Epithelial cell of prostate (primary cell): ENCODE measurements around the gene TMSB10.
"Not testable (repeated sequence)": the region's sequence is repeated elsewhere in the genome, so short reads cannot be mapped to it uniquely, and the experiment has no call there.

Experiments
- DNase-seq: peaks from one replicate; pipeline ENCODE4 v3.0.0-alpha.2; 2011; ENCODE audit warnings: low read depth, low spot score
- H3K27ac ChIP-seq: fragments of 450-650 bp; 2 replicates; pipeline ENCODE4 v1.5.1; 2017; ENCODE audit warnings: mild to moderate bottlenecking

The TMSB10 gene

DNA sequence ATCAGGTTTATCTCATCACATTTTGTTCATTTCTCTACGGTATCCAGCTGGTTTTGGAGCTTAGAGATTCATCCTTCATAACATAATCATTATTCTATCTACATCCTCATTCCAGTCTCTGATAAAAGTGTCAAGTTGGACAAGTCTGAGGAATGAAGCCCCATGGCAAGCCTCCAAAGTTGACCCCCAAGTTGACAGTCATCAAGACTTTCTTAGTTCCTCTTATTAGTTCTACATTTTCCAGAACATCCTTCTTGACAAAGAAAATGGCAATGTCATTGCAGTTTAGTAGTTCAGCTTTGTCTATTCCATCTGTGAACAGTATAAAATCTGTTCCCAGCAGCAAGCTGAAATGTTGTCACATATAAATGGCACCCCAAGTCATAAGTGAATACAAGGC, 4.5 kb upstream of the TMSB10 start:
- H3K27ac ChIP-seq, result no peak overlapping the region
- DNase-seq, result no peak

DNA sequence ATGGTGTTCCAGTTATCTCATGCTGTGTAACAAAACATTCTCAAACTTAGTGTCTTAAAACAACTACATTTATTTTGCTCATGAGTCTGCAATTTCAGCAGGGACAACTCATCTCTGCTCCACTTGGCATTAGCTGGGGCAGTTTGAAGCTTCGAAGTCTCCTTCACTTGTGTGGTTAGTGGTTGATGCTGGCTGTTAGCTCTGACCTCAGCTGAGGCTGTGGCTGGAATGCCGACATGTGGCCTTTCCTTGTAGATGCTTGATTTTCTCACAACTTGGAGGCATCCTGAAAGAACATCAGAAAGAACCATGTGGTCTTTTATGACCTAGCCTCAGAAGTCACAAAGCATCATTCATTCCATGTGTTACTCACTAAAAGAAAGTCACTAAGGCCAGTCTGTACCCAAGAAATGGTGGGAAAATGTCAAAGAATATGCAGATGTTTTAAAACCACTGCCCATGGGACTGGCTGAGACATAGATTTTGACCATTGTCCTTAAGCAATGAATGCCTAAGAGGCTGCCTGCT, 3.8 kb upstream of the TMSB10 start:
- no peak for DNase-seq
- H3K27ac ChIP-seq, result no peak overlapping the region

DNA sequence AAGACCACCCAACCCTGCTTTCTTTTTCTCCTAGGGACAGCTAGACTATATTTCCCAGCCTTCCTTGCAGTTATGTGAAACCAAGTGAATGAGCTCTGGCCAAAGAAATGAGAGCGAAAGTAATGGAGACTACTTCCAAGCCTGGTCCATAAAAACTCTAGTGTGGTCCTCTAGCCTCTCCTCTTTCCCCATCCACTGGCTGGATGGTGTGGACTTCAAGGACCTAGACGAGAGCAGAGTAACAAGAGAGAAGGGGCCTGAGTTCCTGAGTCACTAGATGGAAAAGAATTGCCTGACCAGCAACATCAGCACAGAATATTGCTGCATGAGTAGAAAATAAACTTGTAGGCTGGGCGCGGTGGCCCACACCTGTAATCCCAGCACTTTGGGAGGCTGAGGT, 2.9 kb upstream of the TMSB10 start:
- H3K27ac ChIP-seq, result no peak overlapping the region
- DNase-seq, result no peak

DNA sequence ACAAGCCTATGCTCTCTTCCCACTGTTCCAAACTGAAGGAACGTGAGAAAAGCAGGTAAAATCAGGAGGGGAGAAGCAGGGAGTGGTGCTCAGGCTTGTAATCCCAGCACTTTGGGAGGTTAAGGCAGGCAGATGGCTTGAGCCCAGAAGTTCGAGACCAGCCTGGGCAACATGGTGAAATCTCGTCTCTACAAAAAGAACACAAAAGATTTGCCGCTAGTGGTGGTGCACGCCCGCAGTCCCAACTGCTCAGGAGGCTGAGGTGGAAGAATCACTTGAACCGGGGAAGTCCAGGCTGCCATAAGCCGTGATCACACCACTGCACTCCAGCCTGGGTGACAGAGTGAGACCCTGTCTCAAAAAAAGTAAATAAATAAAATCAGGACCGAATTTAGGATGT, 1.3 kb upstream of the TMSB10 start:
- no peak for DNase-seq
- H3K27ac ChIP-seq, result no peak overlapping the region

DNA sequence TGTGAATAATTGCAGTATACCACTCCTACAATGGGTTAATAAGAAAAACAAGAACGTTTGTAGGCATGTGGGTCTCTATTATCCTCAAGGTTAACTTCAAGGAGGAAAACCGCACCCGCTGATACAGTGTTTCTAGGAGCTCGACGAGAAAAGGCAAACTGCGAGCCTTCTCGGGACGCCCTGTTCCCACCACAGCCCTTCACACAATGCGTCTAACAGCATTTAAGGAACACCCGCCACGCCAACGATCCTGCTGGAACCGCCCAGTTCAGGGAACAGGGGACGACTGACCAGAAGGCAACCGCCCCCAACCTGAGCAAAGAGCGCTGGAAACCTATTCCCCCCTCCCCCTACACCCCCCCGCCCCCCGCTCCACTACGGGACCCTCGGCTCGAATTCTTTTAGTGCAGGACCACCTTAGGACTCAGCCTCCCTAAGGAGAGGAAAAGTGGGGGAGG, 710 bp upstream of the TMSB10 start:
- no peak for DNase-seq
- H3K27ac ChIP-seq, result peak overlapping the region; percentile 99

DNA sequence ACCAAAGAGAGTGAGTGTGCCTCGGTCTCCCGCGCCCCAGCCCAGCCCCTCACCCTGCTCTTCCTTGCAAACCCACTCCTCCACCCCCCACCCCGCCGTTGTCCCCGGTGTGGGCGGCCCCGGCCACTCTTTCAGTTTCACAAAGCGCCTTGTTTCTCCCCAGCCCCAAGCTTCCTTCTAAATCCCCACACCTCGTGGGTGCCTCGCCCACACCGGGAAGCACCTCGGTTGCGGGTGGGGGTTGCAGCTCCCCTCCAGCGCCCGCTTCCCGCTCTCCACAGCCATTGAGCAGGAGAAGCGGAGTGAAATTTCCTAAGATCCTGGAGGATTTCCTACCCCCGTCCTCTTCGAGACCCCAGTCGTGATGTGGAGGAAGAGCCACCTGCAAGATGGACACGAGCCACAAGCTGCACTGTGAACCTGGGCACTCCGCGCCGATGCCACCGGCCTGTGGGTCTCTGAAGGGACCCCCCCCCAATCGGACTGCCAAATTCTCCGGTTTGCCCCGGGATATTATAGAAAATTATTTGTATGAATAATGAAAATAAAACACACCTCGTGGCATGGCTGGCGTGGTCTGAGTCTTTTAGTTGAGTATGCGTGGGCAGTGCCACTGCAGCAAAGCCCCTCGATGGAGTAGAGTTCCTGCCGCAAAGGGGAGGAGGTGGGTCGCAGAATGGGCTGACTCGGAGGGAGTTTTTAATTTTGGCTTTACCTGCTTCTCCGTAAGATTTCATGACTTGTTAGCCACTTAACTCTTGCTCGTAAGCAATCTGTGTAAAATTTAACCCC, 848 bp downstream of the TMSB10 start:
- no peak for DNase-seq
- peak overlapping the region; percentile 99 for H3K27ac ChIP-seq

DNA sequence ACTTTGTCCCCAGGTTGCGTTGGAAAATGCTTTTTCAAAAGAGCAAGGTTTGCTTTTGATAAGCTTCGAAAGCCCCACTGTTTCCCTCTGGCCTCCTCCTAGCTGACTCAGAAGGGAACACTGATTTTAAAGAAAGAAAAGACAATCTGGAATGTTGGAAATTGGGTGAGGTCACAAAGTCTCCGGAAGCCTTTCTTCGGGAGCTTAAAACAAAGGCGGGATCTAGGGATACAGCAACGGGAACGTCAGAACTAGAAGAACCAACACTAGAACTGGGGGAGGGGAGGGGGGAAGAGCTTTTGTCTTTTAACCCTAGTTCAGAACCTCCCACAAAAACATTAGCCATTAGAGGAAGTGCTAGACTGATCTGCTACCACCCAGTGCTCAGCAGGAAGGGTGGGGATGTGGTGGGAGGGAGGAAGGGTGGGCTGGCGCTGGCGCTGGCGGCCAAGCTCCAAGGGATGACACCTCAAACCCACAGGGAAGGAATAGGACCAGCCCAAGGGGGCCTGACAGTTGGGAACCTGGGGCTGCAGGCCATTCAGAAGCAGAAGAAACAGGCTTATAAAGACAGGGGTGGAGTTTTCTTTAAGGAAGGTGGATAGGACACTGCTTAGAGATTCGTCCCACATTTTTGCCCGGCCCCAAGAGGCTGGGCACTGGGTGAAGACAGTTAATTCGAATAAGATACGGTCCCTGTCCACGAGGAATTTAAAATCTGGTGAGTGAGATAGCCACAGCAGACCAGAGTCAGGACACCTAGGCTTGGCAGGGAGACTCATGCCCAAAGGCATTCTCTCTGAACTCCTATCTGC, 1.7 kb downstream of the TMSB10 start:
- peak; percentile 82 for DNase-seq
- H3K27ac ChIP-seq, result peak overlapping the region; percentile 99

DNA sequence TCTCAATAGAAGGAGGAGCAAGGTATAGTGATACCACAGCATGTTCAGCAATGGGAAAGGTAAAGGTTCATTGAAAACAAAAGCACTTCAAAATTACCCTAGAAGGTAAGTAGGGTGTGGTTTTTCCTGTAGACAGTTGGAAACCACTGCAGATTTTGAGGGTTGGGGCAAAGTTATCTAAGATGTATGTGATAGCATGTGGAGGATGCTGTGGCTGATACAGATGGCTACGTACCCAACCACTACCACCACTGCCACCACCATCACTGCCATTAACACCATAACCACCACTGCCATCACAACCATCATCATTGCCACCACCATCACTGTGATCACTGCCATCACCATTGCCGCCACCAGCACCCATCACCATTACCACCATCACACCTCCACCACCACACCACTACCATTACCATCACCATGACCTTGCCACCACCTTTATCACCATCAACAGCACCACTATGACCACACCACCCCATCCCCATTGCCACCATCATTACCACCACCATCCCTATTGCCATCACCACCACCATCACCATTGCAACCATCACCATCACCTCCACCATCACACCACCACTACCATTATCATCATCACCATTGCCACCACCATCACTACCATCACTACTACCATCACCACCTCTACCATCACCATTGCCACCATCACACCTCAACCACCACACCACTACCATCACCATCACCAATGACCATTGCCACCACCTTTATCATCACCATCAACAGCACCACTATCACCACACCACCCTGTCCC, 3.7 kb downstream of the TMSB10 start:
- peak overlapping the region; percentile 99 for H3K27ac ChIP-seq
- DNase-seq, result no peak

DNA sequence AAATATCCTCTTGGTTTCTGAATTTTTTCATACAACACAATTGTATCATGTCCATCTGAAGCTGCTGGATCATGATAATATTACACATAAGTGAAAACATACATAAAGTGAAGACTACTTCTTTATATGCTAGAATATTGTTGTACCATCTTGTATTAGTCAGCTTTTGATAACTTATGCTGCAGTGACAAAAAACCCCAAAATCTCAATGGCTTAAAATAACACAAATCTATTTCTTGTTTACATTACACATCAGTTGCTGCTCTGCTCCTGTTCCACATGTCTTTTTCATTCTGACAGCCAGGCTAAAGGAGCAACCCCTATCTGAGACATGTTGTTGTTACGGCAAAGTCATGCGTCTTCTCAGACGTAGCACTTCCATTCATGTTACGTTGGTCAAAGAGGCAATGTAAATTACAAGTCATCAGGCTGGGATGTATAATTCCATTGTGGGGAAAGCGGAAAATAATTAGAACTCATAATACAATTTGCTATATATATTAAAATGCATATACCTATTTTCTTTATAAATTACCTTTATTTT, 5.8 kb downstream of the TMSB10 start:
- no peak for DNase-seq
- no peak overlapping the region for H3K27ac ChIP-seq

DNA sequence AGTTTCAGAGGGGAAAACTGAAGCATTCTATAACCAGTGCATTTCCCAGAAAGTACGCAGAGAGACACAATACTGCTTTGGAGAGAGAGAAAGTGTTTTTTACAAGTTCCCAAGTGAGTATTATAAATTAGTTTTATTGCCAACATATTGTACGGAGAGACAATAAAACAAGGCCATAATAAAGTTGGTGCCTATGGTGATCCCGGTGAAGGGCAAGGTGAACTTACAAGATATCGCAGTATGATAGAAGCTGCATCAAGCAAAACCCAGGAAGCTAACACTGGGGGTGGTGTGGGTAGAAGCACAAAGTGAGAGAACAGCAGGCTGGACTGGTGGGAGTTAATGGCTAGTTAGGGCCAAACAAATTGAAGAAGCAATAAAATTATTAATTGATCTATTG, 7.5 kb downstream of the TMSB10 start:
- DNase-seq, result no peak
- no peak overlapping the region for H3K27ac ChIP-seq

DNA sequence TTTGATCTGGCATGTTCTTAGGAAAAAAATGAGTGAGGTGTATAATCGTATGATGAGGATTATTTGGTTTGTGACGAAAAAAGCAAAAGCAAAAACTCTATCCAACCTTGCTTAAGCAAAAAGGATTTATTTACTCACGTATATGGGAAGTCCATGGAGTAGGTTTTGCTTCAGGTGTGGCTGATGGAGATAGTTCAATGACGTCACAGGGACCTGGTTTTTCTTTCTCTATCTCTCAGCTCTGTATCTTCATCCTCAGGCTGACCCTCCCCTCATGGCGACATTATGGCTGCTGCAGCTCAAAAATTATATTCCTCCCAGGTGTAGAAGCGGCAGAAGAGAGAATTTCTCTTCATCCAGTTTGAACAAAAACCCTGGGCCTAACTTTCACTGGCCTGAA, 8.9 kb downstream of the TMSB10 start:
- no peak overlapping the region for H3K27ac ChIP-seq
- DNase-seq, result no peak

DNA sequence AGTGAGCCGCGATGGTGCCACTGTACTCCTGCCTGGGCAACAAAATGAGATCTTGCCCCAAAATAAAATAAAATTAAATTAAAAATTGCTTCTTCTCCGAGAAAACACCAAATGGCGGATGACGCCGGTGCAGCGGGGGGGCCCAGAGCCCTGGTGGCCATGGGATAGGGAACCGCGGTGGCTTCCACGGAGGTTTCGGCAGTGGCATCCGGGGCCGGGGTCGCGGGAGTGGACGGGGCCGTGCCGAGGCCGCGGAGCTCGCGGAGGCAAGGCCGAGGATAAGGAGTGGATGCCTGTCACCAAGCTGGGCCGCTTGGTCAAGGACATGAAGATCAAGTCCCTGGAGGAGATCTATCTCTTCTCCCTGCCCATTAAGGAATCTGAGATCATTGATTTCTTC, 10.2 kb downstream of the TMSB10 start:
- not testable (repeated sequence) for DNase-seq, H3K27ac ChIP-seq

DNA sequence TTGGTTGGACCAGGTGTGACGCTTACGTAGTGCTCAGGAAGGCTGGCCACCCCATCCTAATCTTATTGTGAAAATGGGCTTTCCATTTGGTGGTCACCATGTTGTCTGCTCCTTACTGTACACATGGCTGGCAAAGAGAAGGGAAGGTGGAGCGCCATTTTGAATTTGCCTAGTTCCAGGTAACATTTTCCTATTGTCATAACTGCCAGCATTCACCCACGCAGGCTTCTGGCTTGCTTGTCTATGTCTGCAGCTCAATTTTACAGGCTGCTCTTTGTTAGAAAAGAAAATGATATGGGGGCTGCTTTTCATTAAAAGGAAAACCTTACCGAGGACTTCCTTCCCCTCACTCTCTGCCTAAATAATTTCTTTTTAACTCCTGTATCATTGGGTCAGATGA, 12.4 kb downstream of the TMSB10 start:
- DNase-seq, result not testable (repeated sequence)
- peak overlapping the region; percentile 100 for H3K27ac ChIP-seq

DNA sequence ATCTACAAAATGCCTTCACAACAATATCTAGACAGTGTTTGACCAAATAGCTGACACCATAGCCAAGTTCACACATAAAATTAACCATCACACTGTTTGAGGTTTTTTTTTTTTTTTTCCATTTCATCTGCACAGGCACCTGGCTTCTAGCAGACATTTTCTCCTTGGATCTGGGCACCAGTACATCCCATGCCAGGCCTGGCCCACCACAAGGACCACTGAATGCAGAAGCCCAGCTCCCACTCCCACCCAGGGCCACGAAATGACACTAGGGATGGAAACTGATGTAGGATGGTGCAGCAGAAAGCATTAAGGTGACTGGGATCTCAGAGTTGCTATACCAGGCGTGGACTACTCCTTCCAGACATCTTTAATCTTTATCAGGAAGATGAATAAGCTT, 13.0 kb downstream of the TMSB10 start:
- no peak for DNase-seq
- peak overlapping the region; percentile 100 for H3K27ac ChIP-seq

DNA sequence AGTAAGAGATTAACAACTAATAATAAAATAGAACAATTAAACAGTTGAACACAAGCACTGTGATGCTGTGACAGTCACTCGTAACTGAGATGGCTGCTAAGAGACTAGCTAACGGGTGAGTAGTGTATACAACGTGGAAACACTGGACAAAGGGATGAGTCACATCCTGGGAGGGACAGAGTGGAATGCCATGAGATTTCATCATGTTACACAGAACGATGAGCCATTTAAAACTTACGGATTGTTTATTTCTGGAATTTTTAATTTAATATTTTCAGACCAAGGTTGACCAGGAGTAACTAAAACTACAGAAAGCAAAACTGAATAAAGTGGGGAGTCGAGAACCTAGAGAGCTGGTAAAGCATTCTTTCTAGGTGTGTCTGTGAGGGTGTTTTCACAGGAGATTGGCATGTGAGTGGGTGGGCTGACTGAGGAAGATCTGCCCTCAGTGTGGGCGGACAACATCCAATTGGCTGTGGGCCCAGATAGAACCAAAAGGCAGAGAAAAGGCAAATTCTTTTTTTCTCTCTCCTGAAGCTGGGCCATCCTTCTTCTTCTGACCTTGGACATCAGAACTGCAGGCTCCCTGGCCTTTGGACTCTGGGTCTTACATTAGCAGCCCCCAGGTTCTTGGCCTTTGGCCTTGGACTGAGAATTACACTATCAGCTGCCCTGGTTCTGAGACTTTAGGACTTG, 14.6 kb downstream of the TMSB10 start:
- peak; percentile 91 for DNase-seq
- peak overlapping the region; percentile 100 for H3K27ac ChIP-seq

DNA sequence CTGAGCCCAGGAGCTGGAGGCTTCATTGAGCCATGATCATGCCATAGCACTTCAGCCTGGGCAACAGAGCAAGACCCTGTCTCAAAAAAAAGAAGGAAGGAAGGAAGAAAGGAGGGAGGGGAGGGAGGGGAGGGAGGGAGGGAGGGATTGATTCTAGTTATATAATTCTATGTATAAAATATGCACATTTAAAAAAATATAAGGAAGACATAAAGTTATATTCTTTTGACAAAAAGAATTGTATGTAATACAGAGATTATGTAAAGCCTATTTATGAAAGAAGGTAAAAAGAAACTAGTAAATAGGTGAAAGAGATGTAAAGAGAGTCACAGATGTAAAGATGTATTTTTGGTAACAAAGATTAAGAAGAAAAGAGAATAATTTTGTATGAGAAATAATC, 17.6 kb downstream of the TMSB10 start:
- H3K27ac ChIP-seq, result peak overlapping the region; percentile 95
- DNase-seq, result no peak

DNA sequence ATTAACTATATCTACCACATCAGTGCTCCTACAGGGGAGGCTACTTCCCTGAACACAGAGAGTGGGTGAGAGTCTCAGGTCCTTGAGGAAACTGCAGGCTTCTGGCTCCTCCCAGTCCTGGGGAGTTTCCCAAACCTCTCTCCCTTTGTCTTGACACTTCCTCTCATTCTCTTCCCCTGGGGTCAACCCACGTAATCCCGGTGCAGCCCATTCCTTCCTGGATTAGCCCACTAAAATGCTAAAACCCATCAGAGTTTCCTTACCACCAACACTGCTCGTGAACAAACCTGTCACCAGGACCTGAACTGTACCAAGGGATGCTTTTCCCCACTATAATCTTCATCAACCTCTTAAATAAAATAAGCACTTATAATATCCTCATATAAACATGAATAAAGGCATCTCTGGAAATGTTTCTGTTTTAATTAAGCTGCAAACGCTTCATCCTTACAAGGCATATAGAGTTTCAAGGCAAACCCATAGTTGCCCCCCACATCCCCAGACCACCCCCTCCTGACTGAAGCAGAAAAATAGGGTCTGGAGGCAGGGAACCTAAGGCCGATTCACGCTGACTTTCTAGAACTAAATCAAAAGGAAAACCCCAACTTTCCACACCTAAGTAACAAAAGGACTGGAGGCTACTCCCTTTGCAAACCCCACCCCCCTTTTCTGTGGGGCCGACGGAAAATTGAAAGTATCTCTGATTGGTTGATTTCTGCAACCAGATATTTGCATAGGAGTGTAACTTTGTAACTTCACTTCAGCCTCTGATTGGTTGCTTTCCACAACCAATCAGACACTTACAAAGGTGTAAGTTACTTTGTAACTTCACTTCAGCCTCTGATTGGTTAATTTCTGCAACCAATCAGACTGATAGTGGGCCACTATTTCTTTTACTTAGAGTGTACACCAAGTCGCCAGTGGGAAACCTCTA, 19.0 kb downstream of the TMSB10 start:
- no peak for DNase-seq
- H3K27ac ChIP-seq, result peak overlapping the region; percentile 95

DNA sequence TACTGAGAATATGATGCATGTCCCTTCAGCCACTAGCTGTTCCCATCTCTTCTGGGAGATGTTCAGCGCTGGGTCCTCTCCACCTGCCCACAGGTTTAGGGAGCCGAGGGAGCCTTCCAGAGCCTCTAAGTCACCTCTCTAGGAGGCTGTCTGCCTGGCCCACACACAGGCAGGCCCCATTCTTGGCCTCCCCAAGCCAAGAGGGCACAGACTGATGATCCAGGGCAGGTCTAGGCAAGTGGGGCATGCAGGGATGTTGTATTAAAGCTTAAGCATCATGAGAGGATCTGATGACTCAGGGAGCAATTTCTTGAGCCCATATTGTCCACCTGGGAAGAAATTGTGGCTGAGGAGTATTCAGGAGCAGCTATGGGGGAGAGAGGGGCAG, 19.9 kb downstream of the TMSB10 start:
- peak; percentile 72 for DNase-seq
- peak overlapping the region; percentile 95 for H3K27ac ChIP-seq
